Loucy (cell line): Measurements from ENCODE around the gene HOXB4.
A peak's percentile ranks its signal among the peaks of the same experiment; 100 is the strongest.

Source experiments
- H2AFZ ChIP-seq: fragments of 200-600 bp; sonication (generic); 2 replicates; pipeline ENCODE4 v1.6.0; 2016; ENCODE audit warnings: antibody characterized with exemption, mild to moderate bottlenecking, low read length, moderate library complexity
- H3F3A ChIP-seq: fragments of 200-600 bp; 2 replicates; pipeline ENCODE4 v1.6.0; 2016; ENCODE audit warnings: antibody characterized with exemption, low read depth, mild to moderate bottlenecking
- H3K27me3 ChIP-seq: fragments of 200-600 bp; sonication (generic); 2 replicates; pipeline ENCODE4 v1.6.1; 2014; ENCODE audit warnings: low read length, mild to moderate bottlenecking; ENCODE audit not compliant: insufficient read depth, poor library complexity, severe bottlenecking
- H3K36me3 ChIP-seq: fragments of 200-600 bp; sonication (generic); 2 replicates; pipeline ENCODE4 v1.6.1; 2016; ENCODE audit warnings: low read length; ENCODE audit not compliant: insufficient read depth
- H3K4me1 ChIP-seq: fragments of 200-600 bp; sonication (generic); 2 replicates; pipeline ENCODE4 v1.5.1; 2014; ENCODE audit warnings: low read length, mild to moderate bottlenecking; ENCODE audit not compliant: insufficient read depth, poor library complexity, severe bottlenecking
- H3K4me2 ChIP-seq: fragments of 200-600 bp; sonication (generic); 2 replicates; pipeline ENCODE4 v1.6.0; 2014; ENCODE audit warnings: antibody characterized with exemption, low read length, low read depth, mild to moderate bottlenecking; ENCODE audit not compliant: poor library complexity, severe bottlenecking
- H3K4me3 ChIP-seq: fragments of 200-600 bp; sonication (generic); 2 replicates; pipeline ENCODE4 v1.5.1; 2014; ENCODE audit warnings: low read length, mild to moderate bottlenecking, mixed read lengths; ENCODE audit not compliant: poor library complexity, severe bottlenecking
- H3K79me2 ChIP-seq: fragments of 200-600 bp; sonication (generic); 2 replicates; pipeline ENCODE4 v1.6.1; 2014; ENCODE audit warnings: low read length; ENCODE audit not compliant: insufficient read depth
- H3K9ac ChIP-seq: fragments of 200-600 bp; sonication (generic); 2 replicates; pipeline ENCODE4 v1.6.0; 2014; ENCODE audit warnings: mild to moderate bottlenecking, low read depth, low read length, moderate library complexity; ENCODE audit not compliant: poor library complexity, severe bottlenecking
- H3K9me2 ChIP-seq: fragments of 200-600 bp; sonication (generic); replicated peaks from 2 replicates; pipeline ENCODE4 v1.6.1; 2016; ENCODE audit warnings: low read depth, low read length, mixed read lengths
- H3K9me3 ChIP-seq: fragments of 200-600 bp; sonication (generic); 2 replicates; pipeline ENCODE4 v1.6.1; 2014; ENCODE audit warnings: mild to moderate bottlenecking, antibody characterized with exemption, low read length, low read depth; ENCODE audit not compliant: insufficient read depth
- H4K20me1 ChIP-seq: fragments of 200-600 bp; sonication (generic); 2 replicates; pipeline ENCODE4 v1.6.0; 2014; ENCODE audit warnings: antibody characterized with exemption, low read length, mild to moderate bottlenecking; ENCODE audit not compliant: insufficient read depth, poor library complexity, severe bottlenecking
- EZH2phosphoT487 ChIP-seq: fragments of 200-600 bp; IDR thresholded peaks from 2 replicates; pipeline ENCODE4 v1.6.1; 2018; ENCODE audit warnings: antibody characterized with exemption, mild to moderate bottlenecking, moderate library complexity, borderline replicate concordance
- TF ChIP-seq, protein P1 (sequence below): fragments of 200-600 bp; sonication (generic); conservative IDR thresholded peaks from 2 replicates; pipeline ENCODE4 v1.5.1; 2014; ENCODE audit warnings: mild to moderate bottlenecking, antibody characterized with exemption, low read length

Gene HOXB4

DNA sequence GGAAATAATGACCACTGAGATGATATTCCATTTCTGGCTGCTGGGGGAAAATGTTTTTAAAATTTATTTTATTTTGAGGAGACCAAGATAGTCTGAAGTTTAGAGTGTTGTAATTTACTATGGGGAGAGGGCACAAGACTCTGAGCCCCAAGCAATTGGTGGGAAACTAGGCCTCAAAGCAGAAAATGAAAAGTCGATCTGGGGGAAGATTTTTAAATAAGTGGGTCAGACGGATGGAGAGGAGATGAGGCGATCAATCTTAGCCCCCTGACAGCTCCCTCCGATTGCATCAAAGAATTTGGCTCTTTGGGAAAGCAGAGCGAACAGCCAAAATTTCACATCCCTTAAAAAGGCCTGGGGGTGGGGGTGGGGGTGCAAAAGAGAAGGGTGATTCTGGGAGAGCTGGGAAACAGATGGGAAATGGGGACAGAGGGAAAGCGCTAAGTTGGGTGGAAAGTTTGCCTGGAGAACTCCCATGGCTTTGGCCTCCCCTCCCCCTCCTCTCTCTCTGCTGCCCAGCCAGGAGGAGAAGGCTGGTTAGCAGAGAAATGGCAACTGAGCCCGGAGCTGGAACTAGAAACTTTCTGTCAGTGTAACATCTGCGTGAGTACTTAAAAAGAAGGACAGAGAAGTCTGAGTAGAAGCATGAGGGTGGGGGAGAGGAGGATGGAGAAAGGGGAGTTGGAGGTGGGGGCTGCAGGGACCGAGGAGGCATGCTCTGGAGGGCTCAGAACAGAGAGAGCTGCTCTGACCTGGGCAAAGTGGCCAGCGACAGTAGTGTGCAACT is 31.8 kb downstream of the HOXB4 start:
- Histone ChIP-seq H3K9ac (peak overlapping the region; percentile 98), H3K4me3 (peak overlapping the region; percentile 95)

DNA sequence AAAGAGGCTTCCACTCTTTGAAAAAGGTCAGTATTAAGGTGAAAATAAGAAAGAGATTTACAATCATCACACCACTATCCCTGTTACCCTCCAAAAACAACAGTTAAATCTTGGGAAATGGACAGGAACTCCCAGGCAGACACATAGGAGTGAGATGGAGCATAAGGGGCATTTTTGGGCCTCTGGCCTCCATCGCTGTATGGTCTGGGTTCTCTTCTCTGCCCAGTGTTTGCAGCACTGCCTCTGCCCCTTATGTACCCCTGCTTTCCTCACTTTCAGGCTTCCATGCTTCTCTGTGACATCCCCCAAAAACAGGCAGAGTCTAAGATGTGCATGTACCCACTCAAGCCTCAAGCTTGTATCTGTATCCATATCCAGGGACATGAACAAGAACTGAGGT is 32.6 kb downstream of the HOXB4 start:
- peak overlapping the region; percentile 96 for H3K4me2 ChIP-seq
- H3K79me2 ChIP-seq: peaks cover 95% of the 10 kb centered on the region
- H3K27me3 ChIP-seq: peaks cover 26% of the 10 kb centered on the region
- H3K9me2 ChIP-seq: no peaks in the 10 kb centered on the region
- peaks cover 27% of the 10 kb centered on the region for H3K36me3 ChIP-seq
- H4K20me1 ChIP-seq: peaks cover 23% of the 10 kb centered on the region
- H3K4me3 ChIP-seq: peak overlapping the region; percentile 95
- H3F3A ChIP-seq: peaks cover 31% of the 10 kb centered on the region
- peak overlapping the region; percentile 98 for H3K9ac ChIP-seq
- H3K4me1 ChIP-seq: peaks cover 51% of the 10 kb centered on the region
- TF ChIP-seq, protein P1, sequence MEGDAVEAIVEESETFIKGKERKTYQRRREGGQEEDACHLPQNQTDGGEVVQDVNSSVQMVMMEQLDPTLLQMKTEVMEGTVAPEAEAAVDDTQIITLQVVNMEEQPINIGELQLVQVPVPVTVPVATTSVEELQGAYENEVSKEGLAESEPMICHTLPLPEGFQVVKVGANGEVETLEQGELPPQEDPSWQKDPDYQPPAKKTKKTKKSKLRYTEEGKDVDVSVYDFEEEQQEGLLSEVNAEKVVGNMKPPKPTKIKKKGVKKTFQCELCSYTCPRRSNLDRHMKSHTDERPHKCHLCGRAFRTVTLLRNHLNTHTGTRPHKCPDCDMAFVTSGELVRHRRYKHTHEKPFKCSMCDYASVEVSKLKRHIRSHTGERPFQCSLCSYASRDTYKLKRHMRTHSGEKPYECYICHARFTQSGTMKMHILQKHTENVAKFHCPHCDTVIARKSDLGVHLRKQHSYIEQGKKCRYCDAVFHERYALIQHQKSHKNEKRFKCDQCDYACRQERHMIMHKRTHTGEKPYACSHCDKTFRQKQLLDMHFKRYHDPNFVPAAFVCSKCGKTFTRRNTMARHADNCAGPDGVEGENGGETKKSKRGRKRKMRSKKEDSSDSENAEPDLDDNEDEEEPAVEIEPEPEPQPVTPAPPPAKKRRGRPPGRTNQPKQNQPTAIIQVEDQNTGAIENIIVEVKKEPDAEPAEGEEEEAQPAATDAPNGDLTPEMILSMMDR: no peak
- no peak for TF ChIP-seq EZH2phosphoT487
- no peaks in the 10 kb centered on the region for H3K9me3 ChIP-seq
- no peak overlapping the region for H2AFZ ChIP-seq

More for the DNA sequence above, 31.8 kb downstream of the HOXB4 start:
- H2AFZ ChIP-seq: no peak overlapping the region
- peaks cover 95% of the 10 kb centered on the region for H3K79me2 ChIP-seq
- H3K36me3 ChIP-seq: peaks cover 30% of the 10 kb centered on the region
- H3K4me1 ChIP-seq: peaks cover 45% of the 10 kb centered on the region
- no peak for TF ChIP-seq EZH2phosphoT487
- TF ChIP-seq, protein P1: no peak
- peak overlapping the region; percentile 96 for H3K4me2 ChIP-seq
- H4K20me1 ChIP-seq: peaks cover 25% of the 10 kb centered on the region
- H3F3A ChIP-seq: peaks cover 30% of the 10 kb centered on the region
- peaks cover 26% of the 10 kb centered on the region for H3K27me3 ChIP-seq
- no peaks in the 10 kb centered on the region for H3K9me3 ChIP-seq
- H3K9me2 ChIP-seq: no peaks in the 10 kb centered on the region

DNA sequence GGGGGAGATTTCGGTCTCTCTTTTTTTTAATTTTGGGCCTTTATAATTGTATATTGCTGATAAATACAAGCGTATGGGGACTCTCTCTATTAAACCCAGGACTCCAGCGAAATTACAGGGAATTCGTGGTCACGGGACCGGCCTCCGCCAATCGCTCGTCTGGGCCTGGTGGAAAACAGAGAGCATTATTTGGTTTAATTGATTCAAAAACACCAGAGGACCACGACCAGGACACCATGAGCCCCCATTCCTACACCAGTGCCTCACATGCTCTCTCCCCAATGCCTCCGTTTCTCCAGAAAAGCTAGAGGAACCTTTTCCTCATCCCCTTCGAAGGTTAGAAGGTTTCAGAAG is 33.2 kb downstream of the HOXB4 start, which contains the start of gene HOXB2:
TSS of gene HOXB2 (minus strand) at position 88 of the 354 bp plus-strand sequence. CDS start 198 bp downstream, outside the sequence.
- Histone ChIP-seq H3K9me2 (no peaks in the 10 kb centered on the region), H3K4me1 (peaks cover 57% of the 10 kb centered on the region), H3K36me3 (peaks cover 22% of the 10 kb centered on the region), H3K27me3 (peaks cover 26% of the 10 kb centered on the region), H3K4me2 (peak within 1 kb of the TSS; percentile 96), H3K79me2 (peaks cover 95% of the 10 kb centered on the region), H3K9ac (peak within 1 kb of the TSS; percentile 98), H3F3A (peaks cover 35% of the 10 kb centered on the region), H4K20me1 (peaks cover 20% of the 10 kb centered on the region), H2AFZ (no peak within 1 kb of the TSS), H3K4me3 (peak within 1 kb of the TSS; percentile 95), H3K9me3 (no peaks in the 10 kb centered on the region)
- TF ChIP-seq, protein P1: no peak
- no peak for TF ChIP-seq EZH2phosphoT487
